ENCODE results near the gene SCGB1C2. TPM values are rescaled to one million over a fixed set of nuclear protein-coding genes. Genes with fewer than 3 reads are reported as not detected.

The SCGB1C2 gene
- total RNA-seq, 3 donors from 2014 or later (not counting 1 experiment from before 2014, with no cell fraction given): not detected

DNA sequence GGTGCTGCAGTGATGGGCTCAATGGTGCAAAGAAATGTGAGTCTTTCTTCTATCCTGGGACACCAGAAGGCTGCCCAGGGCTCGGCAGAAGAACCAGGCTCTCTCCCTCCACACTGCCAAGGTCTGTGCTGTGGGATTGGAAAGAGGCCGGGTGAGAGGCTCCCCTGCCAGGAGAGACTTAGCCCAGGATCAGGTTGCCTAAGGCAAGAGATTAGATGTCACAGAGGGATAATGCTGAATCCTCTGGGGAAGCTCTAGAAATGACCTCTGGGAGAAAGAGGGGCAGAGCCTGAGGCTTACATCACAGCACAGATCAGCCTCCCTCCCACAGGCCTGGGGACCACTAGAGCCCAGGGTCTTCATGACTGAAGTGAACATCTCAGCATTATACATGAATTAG is 49.8 kb downstream of the SCGB1C2 start:
- no peaks in the 10 kb centered on the region for H3K4me1 Mint-ChIP-seq
- Histone ChIP-seq H3K9me3 (ENCODE audit: control insufficient read depth, insufficient read depth, low read length) (no peaks in the 10 kb centered on the region), H3K4me1 (ENCODE audit: control insufficient read depth, insufficient read depth, low read length) (no peaks in the 10 kb centered on the region), H3K4me3 (ENCODE audit: low read length) (no peak overlapping the region), H3K36me3 (ENCODE audit: control insufficient read depth, insufficient read depth, low read length) (no peaks in the 10 kb centered on the region), H3K27me3 (ENCODE audit: control insufficient read depth, insufficient read depth, low read length) (peaks cover 5% of the 10 kb centered on the region), H3K27ac (ENCODE audit: low read length) (no peak overlapping the region)
- DNase-seq (no peak), ATAC-seq (no peak)
- 100% methylated on average over 2 of the region's 2 CpGs for WGBS (ENCODE audit: insufficient coverage)
- H3K9me3 Mint-ChIP-seq: peaks cover 0 to 4% of the 10 kb centered on the region in 2 donors
- no peak overlapping the region for H3K27ac Mint-ChIP-seq
- intact Hi-C loops (cut with micrococcal nuclease): no loop called here
- H3K36me3 Mint-ChIP-seq: no peaks in the 10 kb centered on the region
- H3K27me3 Mint-ChIP-seq (ENCODE audit: low read depth in 2 of 2): peaks cover 34 to 44% of the 10 kb centered on the region in 2 donors
- no peak overlapping the region for H3K4me3 Mint-ChIP-seq
- TF ChIP-seq, protein P1, sequence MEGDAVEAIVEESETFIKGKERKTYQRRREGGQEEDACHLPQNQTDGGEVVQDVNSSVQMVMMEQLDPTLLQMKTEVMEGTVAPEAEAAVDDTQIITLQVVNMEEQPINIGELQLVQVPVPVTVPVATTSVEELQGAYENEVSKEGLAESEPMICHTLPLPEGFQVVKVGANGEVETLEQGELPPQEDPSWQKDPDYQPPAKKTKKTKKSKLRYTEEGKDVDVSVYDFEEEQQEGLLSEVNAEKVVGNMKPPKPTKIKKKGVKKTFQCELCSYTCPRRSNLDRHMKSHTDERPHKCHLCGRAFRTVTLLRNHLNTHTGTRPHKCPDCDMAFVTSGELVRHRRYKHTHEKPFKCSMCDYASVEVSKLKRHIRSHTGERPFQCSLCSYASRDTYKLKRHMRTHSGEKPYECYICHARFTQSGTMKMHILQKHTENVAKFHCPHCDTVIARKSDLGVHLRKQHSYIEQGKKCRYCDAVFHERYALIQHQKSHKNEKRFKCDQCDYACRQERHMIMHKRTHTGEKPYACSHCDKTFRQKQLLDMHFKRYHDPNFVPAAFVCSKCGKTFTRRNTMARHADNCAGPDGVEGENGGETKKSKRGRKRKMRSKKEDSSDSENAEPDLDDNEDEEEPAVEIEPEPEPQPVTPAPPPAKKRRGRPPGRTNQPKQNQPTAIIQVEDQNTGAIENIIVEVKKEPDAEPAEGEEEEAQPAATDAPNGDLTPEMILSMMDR (IDR thresholded peaks at IDR 0.05): no peak

Other genes starting within 250 kb of the SCGB1C2 start
- under 1 TPM in 2 of 3 donors, not detected in 1; 0.07 to 0.20 TPM for gene DOC2B, start 44.1 kb downstream of the SCGB1C2 start, total RNA-seq
- gene RPH3AL, start 215.2 kb downstream of the SCGB1C2 start, total RNA-seq: 1 to 10 TPM; 7.2 to 9.9 (median 7.9) TPM